SK-N-SH treated with all-trans-retinoic acid at 6 μM for 48 hours (cell line): ENCODE data around the gene LPAR4.
"Not testable (repeated sequence)": the region's sequence is repeated elsewhere in the genome, so short reads cannot be mapped to it uniquely, and the experiment has no call there.

Experiments
- ATAC-seq: fragments of 200-7000 bp; cut with Tn5 transposase; 3 replicates; pipeline ENCODE4 v1.9.1; 2020; ENCODE audit warnings: mild to moderate bottlenecking, moderate library complexity
- ARNTL ChIP-seq: fragments of 450-650 bp; formaldehyde crosslinking; IDR thresholded peaks from 2 replicates; pipeline ENCODE4 v1.5.0; 2020; ENCODE audit warnings: low read depth, mild to moderate bottlenecking, moderate library complexity, borderline replicate concordance
- BACH2 ChIP-seq: fragments of 250-450 bp; sonication (Bioruptor Pico); IDR thresholded peaks from 2 replicates; pipeline ENCODE4 v1.9.0; 2021; ENCODE audit warnings: mild to moderate bottlenecking, borderline replicate concordance
- CSDC2 ChIP-seq: fragments of 250-450 bp; sonication (Bioruptor Pico); IDR thresholded peaks from 2 replicates; pipeline ENCODE4 v1.5.0; 2020; ENCODE audit warnings: mild to moderate bottlenecking, moderate library complexity
- ESRRG ChIP-seq: fragments of 250-450 bp; sonication (Bioruptor Pico); IDR thresholded peaks from 2 replicates; pipeline ENCODE4 v1.6.1; 2021; ENCODE audit warnings: mild to moderate bottlenecking
- GLIS3 ChIP-seq: fragments of 250-450 bp; sonication (Bioruptor Pico); IDR thresholded peaks from 2 replicates; pipeline ENCODE4 v1.5.0; 2020; ENCODE audit warnings: mild to moderate bottlenecking, moderate library complexity
- ISL1 ChIP-seq: fragments of 250-450 bp; sonication (Bioruptor Pico); IDR thresholded peaks from 2 replicates; pipeline ENCODE4 v2.1.2; 2022; ENCODE audit warnings: mild to moderate bottlenecking, moderate library complexity
- OSR1 ChIP-seq: fragments of 250-450 bp; sonication (Bioruptor Pico); IDR thresholded peaks from 2 replicates; pipeline ENCODE4 v1.8.0; 2022; ENCODE audit warnings: moderate library complexity, mild to moderate bottlenecking, inconsistent platforms
- PPARA ChIP-seq: fragments of 250-450 bp; sonication (Bioruptor Pico); IDR thresholded peaks from 2 replicates; pipeline ENCODE4 v1.5.0; 2020; ENCODE audit warnings: mild to moderate bottlenecking, borderline replicate concordance
- TCF4 ChIP-seq: fragments of 250-450 bp; sonication (Bioruptor Pico); IDR thresholded peaks from 2 replicates; pipeline ENCODE4 v1.8.0; 2021; ENCODE audit warnings: mild to moderate bottlenecking, moderate library complexity, borderline replicate concordance
- TOX ChIP-seq: fragments of 250-450 bp; sonication (Bioruptor Pico); IDR thresholded peaks from 2 replicates; pipeline ENCODE4 v1.8.0; 2021; ENCODE audit warnings: mild to moderate bottlenecking, moderate library complexity, borderline replicate concordance
- ZC3H10 ChIP-seq: fragments of 250-450 bp; sonication (Bioruptor Pico); IDR thresholded peaks from 2 replicates; pipeline ENCODE4 v1.5.1; 2021; ENCODE audit warnings: mild to moderate bottlenecking, moderate library complexity
- ZFP3 ChIP-seq: fragments of 250-450 bp; sonication (Bioruptor Pico); IDR thresholded peaks from 2 replicates; pipeline ENCODE4 v1.5.0; 2020; ENCODE audit warnings: mild to moderate bottlenecking, moderate library complexity
- ZFP30 ChIP-seq: fragments of 450-650 bp; formaldehyde crosslinking; IDR thresholded peaks from 2 replicates; pipeline ENCODE4 v1.5.0; 2022; ENCODE audit warnings: mild to moderate bottlenecking, moderate library complexity
- ZNF565 ChIP-seq: fragments of 450-650 bp; formaldehyde crosslinking; conservative IDR thresholded peaks from 2 replicates; pipeline ENCODE4 v1.5.0; 2020; ENCODE audit warnings: low read depth, mild to moderate bottlenecking, moderate library complexity
- ZNF70 ChIP-seq: fragments of 450-650 bp; formaldehyde crosslinking; IDR thresholded peaks from 2 replicates; pipeline ENCODE4 v1.5.0; 2020; ENCODE audit warnings: mild to moderate bottlenecking, moderate library complexity
- ZNF8 ChIP-seq: fragments of 450-650 bp; formaldehyde crosslinking; IDR thresholded peaks from 2 replicates; pipeline ENCODE4 v1.5.0; 2020; ENCODE audit warnings: mild to moderate bottlenecking, moderate library complexity
- TF ChIP-seq, protein P1 (sequence below): fragments of 250-450 bp; sonication (Bioruptor Pico); IDR thresholded peaks from 2 replicates; pipeline ENCODE4 v1.5.1; 2021; ENCODE audit warnings: mild to moderate bottlenecking, moderate library complexity
- TF ChIP-seq, protein P2 (sequence below): fragments of 250-450 bp; sonication (Bioruptor Pico); IDR thresholded peaks from 2 replicates; pipeline ENCODE4 v1.8.0; 2020; ENCODE audit warnings: mild to moderate bottlenecking, moderate library complexity, borderline replicate concordance
- TF ChIP-seq, protein P3 (sequence below): fragments of 250-450 bp; sonication (Bioruptor Pico); IDR thresholded peaks from 2 replicates; pipeline ENCODE4 v1.5.1; 2020; ENCODE audit warnings: low read depth, mild to moderate bottlenecking, moderate library complexity

The LPAR4 gene

DNA sequence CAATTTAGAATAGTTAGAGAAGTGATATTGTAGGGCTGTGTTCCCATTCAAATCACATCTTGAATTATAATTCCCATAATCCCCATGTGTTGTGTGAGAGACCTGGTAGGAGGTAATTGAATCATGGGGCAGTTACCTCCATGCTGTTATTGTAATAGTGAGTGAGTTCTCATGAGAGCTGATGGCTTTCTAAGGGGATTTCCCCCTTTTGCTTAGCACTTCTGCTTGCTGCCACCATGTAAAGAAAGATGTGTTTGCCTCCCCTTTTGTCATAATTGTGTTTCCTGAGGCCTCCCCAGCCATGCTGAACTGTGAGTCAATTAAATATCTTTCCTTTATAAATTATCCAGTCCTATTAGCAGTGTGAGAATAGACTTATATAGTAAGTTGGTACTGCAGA lies 53.2 kb downstream of the LPAR4 start:
- no peak for TF ChIP-seq BACH2
- TF ChIP-seq ZNF8 (CRISPR knock-in tag) = no peak
- TF ChIP-seq, all 23 proteins: peak for 0
- no peak for ATAC-seq

DNA sequence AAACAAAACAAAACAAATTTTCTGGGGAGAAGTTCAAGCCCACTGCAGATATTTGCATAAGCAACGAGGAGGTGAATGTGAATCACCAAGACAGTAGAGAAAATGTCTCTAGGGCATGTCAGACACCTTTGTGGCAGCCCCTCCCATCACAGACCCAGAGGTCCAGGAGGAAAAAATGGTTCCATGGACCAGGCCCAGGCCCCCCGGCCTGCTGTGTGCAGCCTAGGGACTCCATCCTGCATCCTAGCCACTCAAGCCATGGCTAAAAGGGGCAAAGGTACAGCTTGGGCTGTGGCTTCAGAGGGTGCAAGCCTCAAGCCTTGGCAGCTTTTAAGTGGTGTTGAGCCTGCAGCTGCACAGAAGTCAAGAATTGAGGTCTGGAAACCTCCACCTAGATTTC lies 54.0 kb downstream of the LPAR4 start:
- TF ChIP-seq ZNF8 (CRISPR knock-in tag) (no peak), CSDC2 (CRISPR knock-in tag) (no peak), ZFP30 (CRISPR knock-in tag) (no peak), ZNF70 (CRISPR knock-in tag) (no peak), TCF4 (CRISPR knock-in tag) (no peak), ARNTL (CRISPR knock-in tag) (no peak), BACH2 (no peak), ZC3H10 (CRISPR knock-in tag) (no peak), TOX (no peak), ESRRG (CRISPR knock-in tag) (no peak), PPARA (CRISPR knock-in tag) (no peak), ISL1 (CRISPR knock-in tag) (no peak), GLIS3 (CRISPR knock-in tag) (no peak), OSR1 (CRISPR knock-in tag) (no peak), ZNF565 (CRISPR knock-in tag) (no peak), ZFP3 (no peak)
- TF ChIP-seq, protein P1, sequence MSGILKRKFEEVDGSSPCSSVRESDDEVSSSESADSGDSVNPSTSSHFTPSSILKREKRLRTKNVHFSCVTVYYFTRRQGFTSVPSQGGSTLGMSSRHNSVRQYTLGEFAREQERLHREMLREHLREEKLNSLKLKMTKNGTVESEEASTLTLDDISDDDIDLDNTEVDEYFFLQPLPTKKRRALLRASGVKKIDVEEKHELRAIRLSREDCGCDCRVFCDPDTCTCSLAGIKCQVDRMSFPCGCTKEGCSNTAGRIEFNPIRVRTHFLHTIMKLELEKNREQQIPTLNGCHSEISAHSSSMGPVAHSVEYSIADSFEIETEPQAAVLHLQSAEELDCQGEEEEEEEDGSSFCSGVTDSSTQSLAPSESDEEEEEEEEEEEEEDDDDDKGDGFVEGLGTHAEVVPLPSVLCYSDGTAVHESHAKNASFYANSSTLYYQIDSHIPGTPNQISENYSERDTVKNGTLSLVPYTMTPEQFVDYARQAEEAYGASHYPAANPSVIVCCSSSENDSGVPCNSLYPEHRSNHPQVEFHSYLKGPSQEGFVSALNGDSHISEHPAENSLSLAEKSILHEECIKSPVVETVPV = no peak
- TF ChIP-seq, protein P2, sequence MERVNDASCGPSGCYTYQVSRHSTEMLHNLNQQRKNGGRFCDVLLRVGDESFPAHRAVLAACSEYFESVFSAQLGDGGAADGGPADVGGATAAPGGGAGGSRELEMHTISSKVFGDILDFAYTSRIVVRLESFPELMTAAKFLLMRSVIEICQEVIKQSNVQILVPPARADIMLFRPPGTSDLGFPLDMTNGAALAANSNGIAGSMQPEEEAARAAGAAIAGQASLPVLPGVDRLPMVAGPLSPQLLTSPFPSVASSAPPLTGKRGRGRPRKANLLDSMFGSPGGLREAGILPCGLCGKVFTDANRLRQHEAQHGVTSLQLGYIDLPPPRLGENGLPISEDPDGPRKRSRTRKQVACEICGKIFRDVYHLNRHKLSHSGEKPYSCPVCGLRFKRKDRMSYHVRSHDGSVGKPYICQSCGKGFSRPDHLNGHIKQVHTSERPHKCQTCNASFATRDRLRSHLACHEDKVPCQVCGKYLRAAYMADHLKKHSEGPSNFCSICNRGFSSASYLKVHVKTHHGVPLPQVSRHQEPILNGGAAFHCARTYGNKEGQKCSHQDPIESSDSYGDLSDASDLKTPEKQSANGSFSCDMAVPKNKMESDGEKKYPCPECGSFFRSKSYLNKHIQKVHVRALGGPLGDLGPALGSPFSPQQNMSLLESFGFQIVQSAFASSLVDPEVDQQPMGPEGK = no peak
- TF ChIP-seq, protein P3, sequence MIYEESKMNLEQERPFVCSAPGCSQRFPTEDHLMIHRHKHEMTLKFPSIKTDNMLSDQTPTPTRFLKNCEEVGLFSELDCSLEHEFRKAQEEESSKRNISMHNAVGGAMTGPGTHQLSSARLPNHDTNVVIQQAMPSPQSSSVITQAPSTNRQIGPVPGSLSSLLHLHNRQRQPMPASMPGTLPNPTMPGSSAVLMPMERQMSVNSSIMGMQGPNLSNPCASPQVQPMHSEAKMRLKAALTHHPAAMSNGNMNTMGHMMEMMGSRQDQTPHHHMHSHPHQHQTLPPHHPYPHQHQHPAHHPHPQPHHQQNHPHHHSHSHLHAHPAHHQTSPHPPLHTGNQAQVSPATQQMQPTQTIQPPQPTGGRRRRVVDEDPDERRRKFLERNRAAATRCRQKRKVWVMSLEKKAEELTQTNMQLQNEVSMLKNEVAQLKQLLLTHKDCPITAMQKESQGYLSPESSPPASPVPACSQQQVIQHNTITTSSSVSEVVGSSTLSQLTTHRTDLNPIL = no peak
- ATAC-seq = no peak

DNA sequence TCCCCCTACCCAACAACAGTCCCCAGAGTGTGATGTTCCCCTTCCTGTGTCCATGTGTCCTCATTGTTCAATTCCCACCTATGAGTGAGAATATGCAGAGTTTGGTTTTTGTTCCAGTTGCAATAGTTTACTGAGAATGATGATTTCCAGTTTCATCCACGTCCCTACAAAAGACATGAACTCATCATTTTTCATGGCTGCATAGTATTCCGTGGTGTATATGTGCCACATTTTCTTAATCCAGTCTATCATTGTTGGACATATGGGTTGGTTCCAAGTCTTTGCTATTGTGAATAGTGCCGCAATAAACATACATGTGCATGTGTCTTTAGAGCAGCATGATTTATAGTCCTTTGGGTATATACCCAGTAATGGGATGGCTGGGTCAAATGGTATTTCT lies 55.0 kb downstream of the LPAR4 start:
- ATAC-seq = not testable (repeated sequence)
